ENCODE measurements around the gene EFEMP1. TPM values are rescaled to one million over a fixed set of nuclear protein-coding genes. Genes with fewer than 3 reads are reported as not detected.

The EFEMP1 gene
- total and polyA plus RNA-seq, 10 of the 15 experiments (the other 5 are each of a cell fraction or from before 2014, with no cell fraction given), result 0.27 to 1.2 (median 0.35) TPM; not detected in 6

GRCh38 chr2:55946793-55947192, 23.2 kb upstream of the EFEMP1 start:
- DNase-seq (ENCODE audit: low read depth, low spot score) (no peak), FAIRE-seq (no peak), ATAC-seq (no peak)
- Histone ChIP-seq H3K4me1 (ENCODE audit: control insufficient read depth, insufficient read depth, low read length) (no peaks in the 10 kb centered on the region), H3K4me3 (no peak overlapping the region), H2AFZ (ENCODE audit: control insufficient read depth, low read depth, low read length) (no peak overlapping the region), H3K79me2 (ENCODE audit: control insufficient read depth, insufficient read depth, low read length) (no peaks in the 10 kb centered on the region), H3K9me3 (replicated peaks; ENCODE audit: control insufficient read depth, insufficient read depth, low read length) (no peaks in the 10 kb centered on the region), H3K4me2 (ENCODE audit: control insufficient read depth, insufficient read depth) (no peak overlapping the region), H3K36me3 (ENCODE audit: control insufficient read depth in 2 of 2, insufficient read depth in 2 of 2, low read length in 1 of 2) (no peaks in the 10 kb centered on the region), H3K27ac (ENCODE audit: control insufficient read depth, insufficient read depth) (no peak overlapping the region), H4K20me1 (ENCODE audit: control insufficient read depth, insufficient read depth) (no peaks in the 10 kb centered on the region), H3K9ac (ENCODE audit: control insufficient read depth, insufficient read depth, low read length) (no peak overlapping the region), H3K27me3 (replicated peaks in 1 of 2; ENCODE audit: control insufficient read depth in 2 of 2, insufficient read depth in 2 of 2, low read length in 1 of 2) (no peaks in the 10 kb centered on the region)
- ChIA-PET RAD21 (ENCODE audit: unreplicated experiment) (interaction anchor here (1.3 kb wide), 1 partner anchor 14 kb away, joined by 3 read pairs; no protein-coding TSS in a partner anchor), POLR2A (no interaction called here), CTCF (no interaction called here), SMC1A (ENCODE audit: uncharacterized antibody, unreplicated experiment) (interaction anchor here (1.3 kb wide), 1 partner anchor 16 kb away, joined by 6 read pairs; no protein-coding TSS in a partner anchor)
- in situ Hi-C loops (cut with MboI), result no loop called here
- TF ChIP-seq, protein P1, sequence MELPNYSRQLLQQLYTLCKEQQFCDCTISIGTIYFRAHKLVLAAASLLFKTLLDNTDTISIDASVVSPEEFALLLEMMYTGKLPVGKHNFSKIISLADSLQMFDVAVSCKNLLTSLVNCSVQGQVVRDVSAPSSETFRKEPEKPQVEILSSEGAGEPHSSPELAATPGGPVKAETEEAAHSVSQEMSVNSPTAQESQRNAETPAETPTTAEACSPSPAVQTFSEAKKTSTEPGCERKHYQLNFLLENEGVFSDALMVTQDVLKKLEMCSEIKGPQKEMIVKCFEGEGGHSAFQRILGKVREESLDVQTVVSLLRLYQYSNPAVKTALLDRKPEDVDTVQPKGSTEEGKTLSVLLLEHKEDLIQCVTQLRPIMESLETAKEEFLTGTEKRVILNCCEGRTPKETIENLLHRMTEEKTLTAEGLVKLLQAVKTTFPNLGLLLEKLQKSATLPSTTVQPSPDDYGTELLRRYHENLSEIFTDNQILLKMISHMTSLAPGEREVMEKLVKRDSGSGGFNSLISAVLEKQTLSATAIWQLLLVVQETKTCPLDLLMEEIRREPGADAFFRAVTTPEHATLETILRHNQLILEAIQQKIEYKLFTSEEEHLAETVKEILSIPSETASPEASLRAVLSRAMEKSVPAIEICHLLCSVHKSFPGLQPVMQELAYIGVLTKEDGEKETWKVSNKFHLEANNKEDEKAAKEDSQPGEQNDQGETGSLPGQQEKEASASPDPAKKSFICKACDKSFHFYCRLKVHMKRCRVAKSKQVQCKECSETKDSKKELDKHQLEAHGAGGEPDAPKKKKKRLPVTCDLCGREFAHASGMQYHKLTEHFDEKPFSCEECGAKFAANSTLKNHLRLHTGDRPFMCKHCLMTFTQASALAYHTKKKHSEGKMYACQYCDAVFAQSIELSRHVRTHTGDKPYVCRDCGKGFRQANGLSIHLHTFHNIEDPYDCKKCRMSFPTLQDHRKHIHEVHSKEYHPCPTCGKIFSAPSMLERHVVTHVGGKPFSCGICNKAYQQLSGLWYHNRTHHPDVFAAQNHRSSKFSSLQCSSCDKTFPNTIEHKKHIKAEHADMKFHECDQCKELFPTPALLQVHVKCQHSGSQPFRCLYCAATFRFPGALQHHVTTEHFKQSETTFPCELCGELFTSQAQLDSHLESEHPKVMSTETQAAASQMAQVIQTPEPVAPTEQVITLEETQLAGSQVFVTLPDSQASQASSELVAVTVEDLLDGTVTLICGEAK (IDR thresholded peaks at IDR 0.05; ENCODE audit: borderline replicate concordance), result no peak
- TF ChIP-seq ZZZ3 (IDR thresholded peaks at IDR 0.05; ENCODE audit: control insufficient read depth, insufficient read length, low read depth) (no peak), ESRRA (IDR thresholded peaks at IDR 0.05; ENCODE audit: low read length) (no peak), RAD21 (IDR thresholded peaks at IDR 0.05; ENCODE audit: insufficient read depth, low read depth, low read length) (no peak)
- WGBS (ENCODE audit: insufficient coverage, insufficient replicate concordance, low lambda C conversion rate, missing lambda C conversion rate), result 4% methylated on average over 1 of the region's 1 CpG
- intact Hi-C loops (cut with micrococcal nuclease; ENCODE audit: unreplicated experiment), result no loop called here
- BruUV-seq (replicated peaks), result no TSS peak
